HCT116 (cell line): ENCODE results near the gene BMP5.

Experiments used
- CBX3 ChIP-seq: IDR thresholded peaks from 2 replicates; pipeline ENCODE4 v1.6.1; 2012; ENCODE audit warnings: low read depth
- EGR1 ChIP-seq: IDR thresholded peaks from 2 replicates; pipeline ENCODE4 v1.6.1; 2012; ENCODE audit warnings: low read depth
- EZH2 ChIP-seq: fragments of 200-600 bp; sonication (generic); IDR thresholded peaks from 2 replicates; pipeline ENCODE4 v1.6.1; 2017; ENCODE audit warnings: antibody characterized with exemption, mixed run types
- EZH2phosphoT487 ChIP-seq: fragments of 200-600 bp; IDR thresholded peaks from 2 replicates; pipeline ENCODE4 v1.6.1; 2018; ENCODE audit warnings: antibody characterized with exemption, borderline replicate concordance
- FOSL1 ChIP-seq: IDR thresholded peaks from 2 replicates; pipeline ENCODE4 v1.6.1; 2012; ENCODE audit warnings: low read depth
- JUND ChIP-seq: IDR thresholded peaks from 2 replicates; pipeline ENCODE4 v1.6.1; 2012
- POLR2A ChIP-seq: IDR thresholded peaks from 2 replicates; pipeline ENCODE4 v1.7.0; 2011; ENCODE audit warnings: borderline replicate concordance; ENCODE audit not compliant: insufficient read depth, insufficient read length; ENCODE audit errors: extremely low read depth
- POLR2AphosphoS5 ChIP-seq: IDR thresholded peaks from 2 replicates; pipeline ENCODE4 v1.6.1; 2011; ENCODE audit warnings: mild to moderate bottlenecking, low read depth, low read length, moderate library complexity
- REST ChIP-seq: IDR thresholded peaks from 2 replicates; pipeline ENCODE4 v1.6.1; 2012; ENCODE audit warnings: low read depth
- YY1 ChIP-seq: IDR thresholded peaks from 2 replicates; pipeline ENCODE4 v1.6.1; 2011; ENCODE audit warnings: low read length, low read depth, moderate library complexity, mild to moderate bottlenecking; ENCODE audit not compliant: insufficient replicate concordance; ENCODE audit errors: extremely low read depth
- ZBTB33 ChIP-seq: IDR thresholded peaks from 2 replicates; pipeline ENCODE4 v1.6.1; 2011; ENCODE audit warnings: mild to moderate bottlenecking, low read length, moderate library complexity; ENCODE audit not compliant: insufficient replicate concordance; ENCODE audit errors: extremely low read depth
- ZFX ChIP-seq: fragments of 450-650 bp; IDR thresholded peaks from 2 replicates; pipeline ENCODE4 v1.6.1; 2017
- TF ChIP-seq, protein P1 (sequence below): IDR thresholded peaks from 2 replicates; pipeline ENCODE4 v1.6.1; 2012
- TF ChIP-seq, protein P2 (sequence below), 3 experiments: fragments of 200-600 bp in 1 of 3; sonication (generic) in 1 of 3; IDR thresholded peaks in 2 of 3; conservative IDR thresholded peaks in 1 of 3; 2 replicates each; pipeline ENCODE4 v1.5.1; 2012 to 2017; ENCODE audit warnings: low read depth in 2 of 3, low read length in 2 of 3, antibody characterized with exemption in 1 of 3, borderline replicate concordance in 1 of 3, control low read depth in 1 of 3, mild to moderate bottlenecking in 1 of 3, mixed read lengths in 1 of 3, mixed run types in 1 of 3, moderate library complexity in 1 of 3; ENCODE audit not compliant: insufficient read depth in 1 of 3

DNA sequence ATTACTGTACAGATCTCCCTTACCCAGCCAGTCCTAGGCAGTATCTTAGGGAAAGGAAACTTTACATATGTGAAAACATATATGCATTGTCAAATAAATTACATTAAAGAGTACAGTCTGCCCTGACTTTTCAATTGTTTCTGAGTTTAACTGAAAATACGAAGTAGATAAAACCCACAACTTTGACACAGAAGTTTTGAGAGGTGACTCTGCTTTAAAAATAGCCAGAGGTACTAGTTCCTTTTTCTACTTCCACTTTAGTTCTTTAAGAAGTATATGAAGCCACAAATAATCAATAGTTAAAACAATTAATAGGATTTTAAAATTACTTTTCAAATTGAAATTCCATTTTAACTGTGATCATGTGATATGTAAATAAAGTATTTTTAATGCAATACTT is 62.9 kb downstream of the BMP5 start:
- TF ChIP-seq POLR2A = no peak
- no peak for TF ChIP-seq JUND
- TF ChIP-seq, protein P1, sequence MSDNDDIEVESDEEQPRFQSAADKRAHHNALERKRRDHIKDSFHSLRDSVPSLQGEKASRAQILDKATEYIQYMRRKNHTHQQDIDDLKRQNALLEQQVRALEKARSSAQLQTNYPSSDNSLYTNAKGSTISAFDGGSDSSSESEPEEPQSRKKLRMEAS = no peak
- no peak for TF ChIP-seq YY1
- TF ChIP-seq, protein P2, sequence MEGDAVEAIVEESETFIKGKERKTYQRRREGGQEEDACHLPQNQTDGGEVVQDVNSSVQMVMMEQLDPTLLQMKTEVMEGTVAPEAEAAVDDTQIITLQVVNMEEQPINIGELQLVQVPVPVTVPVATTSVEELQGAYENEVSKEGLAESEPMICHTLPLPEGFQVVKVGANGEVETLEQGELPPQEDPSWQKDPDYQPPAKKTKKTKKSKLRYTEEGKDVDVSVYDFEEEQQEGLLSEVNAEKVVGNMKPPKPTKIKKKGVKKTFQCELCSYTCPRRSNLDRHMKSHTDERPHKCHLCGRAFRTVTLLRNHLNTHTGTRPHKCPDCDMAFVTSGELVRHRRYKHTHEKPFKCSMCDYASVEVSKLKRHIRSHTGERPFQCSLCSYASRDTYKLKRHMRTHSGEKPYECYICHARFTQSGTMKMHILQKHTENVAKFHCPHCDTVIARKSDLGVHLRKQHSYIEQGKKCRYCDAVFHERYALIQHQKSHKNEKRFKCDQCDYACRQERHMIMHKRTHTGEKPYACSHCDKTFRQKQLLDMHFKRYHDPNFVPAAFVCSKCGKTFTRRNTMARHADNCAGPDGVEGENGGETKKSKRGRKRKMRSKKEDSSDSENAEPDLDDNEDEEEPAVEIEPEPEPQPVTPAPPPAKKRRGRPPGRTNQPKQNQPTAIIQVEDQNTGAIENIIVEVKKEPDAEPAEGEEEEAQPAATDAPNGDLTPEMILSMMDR (IDR thresholded peaks at IDR 0.05 in 2 of 3, conservative IDR thresholded peaks at IDR 0.05 in 1 of 3; ENCODE audit: borderline replicate concordance in 1 of 3, insufficient read depth in 1 of 3, low read depth in 2 of 3, low read length in 2 of 3) = no peak
- no peak for TF ChIP-seq FOSL1
- TF ChIP-seq EZH2phosphoT487 = no peak
- TF ChIP-seq POLR2AphosphoS5 = no peak
- no peak for TF ChIP-seq EZH2
- no peak for TF ChIP-seq REST
- TF ChIP-seq ZFX = no peak
- TF ChIP-seq CBX3 = no peak
- TF ChIP-seq EGR1 = no peak
- no peak for TF ChIP-seq ZBTB33
